ENCODE measurements around the gene CDK5R2.

GRCh38 chr2:219003267-219003634 lies 43.8 kb downstream of the CDK5R2 start:
- no peak for TF ChIP-seq EZH2 (IDR thresholded peaks at IDR 0.05; ENCODE audit: low read length, missing control alignments)
- no peak for TF ChIP-seq CTCF (conservative IDR thresholded peaks at IDR 0.05 in 1 of 2, IDR thresholded peaks at IDR 0.05 in 1 of 2; ENCODE audit: low read depth in 1 of 2, low read length in 2 of 2)

Data from fibroblast of lung (primary cell).